Fibroblast of the aortic adventitia (primary cell): ENCODE results near the gene FBXW9. TPM values are rescaled to one million over a fixed set of nuclear protein-coding genes. Genes with fewer than 3 reads are reported as not detected.
A peak's percentile ranks its signal among the peaks of the same experiment; 100 is the strongest.
"Not testable (repeated sequence)": the region's sequence is repeated elsewhere in the genome, so short reads cannot be mapped to it uniquely, and the experiment has no call there.

ENCODE experiments used
- DNase-seq: peaks from one replicate; pipeline ENCODE4 v3.0.0-alpha.2; 2010; ENCODE audit warnings: low read depth
- H3K4me3 ChIP-seq: 2 replicates; pipeline ENCODE4 v1.5.1; 2011; ENCODE audit warnings: low read depth, mild to moderate bottlenecking, control low read depth, low read length, moderate library complexity
- total RNA-seq: library from RNA; depleted of rRNA; stranded (reverse); fragments of >200 nt; gene quantifications from 2 replicates; pipeline ENCODE4 v1.2.3, GENCODE V29; 2012; ENCODE audit warnings: low replicate concordance
- TF ChIP-seq, protein P1 (sequence below): IDR thresholded peaks from 2 replicates; pipeline ENCODE4 v1.5.1; 2011; ENCODE audit warnings: mild to moderate bottlenecking, low read length, control low read depth, inconsistent platforms; ENCODE audit not compliant: insufficient read depth

FBXW9 gene
- total RNA-seq, 1 donor, result 8.9 TPM

DNA sequence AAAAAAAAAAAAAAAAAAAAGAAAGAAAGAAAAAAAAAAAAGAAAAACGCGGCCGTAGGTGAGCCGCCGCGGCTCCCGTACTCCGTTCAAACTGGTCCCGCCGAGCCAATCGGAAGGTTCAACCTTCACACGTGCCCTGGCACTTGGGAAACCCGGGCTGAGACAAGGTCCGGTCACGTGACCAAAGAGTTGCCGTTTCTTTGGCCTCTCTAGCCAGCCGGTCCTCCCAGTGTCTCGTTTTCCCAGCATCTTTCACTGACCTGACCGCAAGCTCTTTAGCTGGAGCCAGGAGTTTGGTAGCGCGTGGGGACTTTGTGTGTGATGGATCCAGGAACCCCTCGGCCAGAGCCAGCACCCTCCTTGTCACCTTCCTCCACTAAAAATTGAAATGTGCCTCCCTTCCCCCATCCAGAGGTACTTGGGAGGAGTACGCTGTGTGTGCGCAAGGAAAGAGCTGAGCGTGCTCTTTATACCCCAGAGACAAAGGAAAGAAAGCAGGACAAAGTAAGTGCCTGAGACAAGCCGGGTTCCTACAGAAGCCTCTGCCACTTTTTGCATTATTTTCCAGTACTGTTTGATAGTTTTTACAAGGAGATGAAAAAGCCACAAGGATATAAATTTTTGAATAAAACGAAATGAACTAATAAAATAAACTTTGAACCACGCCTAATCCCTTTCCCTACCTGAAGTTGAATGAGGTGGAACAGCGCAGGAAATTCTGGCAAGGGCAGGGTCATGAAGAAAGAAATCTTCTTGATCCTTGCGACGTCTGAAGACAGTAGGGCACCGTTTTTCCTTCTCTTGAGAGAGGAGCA, 26.3 kb upstream of the FBXW9 start:
- TF ChIP-seq, protein P1, sequence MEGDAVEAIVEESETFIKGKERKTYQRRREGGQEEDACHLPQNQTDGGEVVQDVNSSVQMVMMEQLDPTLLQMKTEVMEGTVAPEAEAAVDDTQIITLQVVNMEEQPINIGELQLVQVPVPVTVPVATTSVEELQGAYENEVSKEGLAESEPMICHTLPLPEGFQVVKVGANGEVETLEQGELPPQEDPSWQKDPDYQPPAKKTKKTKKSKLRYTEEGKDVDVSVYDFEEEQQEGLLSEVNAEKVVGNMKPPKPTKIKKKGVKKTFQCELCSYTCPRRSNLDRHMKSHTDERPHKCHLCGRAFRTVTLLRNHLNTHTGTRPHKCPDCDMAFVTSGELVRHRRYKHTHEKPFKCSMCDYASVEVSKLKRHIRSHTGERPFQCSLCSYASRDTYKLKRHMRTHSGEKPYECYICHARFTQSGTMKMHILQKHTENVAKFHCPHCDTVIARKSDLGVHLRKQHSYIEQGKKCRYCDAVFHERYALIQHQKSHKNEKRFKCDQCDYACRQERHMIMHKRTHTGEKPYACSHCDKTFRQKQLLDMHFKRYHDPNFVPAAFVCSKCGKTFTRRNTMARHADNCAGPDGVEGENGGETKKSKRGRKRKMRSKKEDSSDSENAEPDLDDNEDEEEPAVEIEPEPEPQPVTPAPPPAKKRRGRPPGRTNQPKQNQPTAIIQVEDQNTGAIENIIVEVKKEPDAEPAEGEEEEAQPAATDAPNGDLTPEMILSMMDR, result no peak
- peak overlapping the region; percentile 84 for H3K4me3 ChIP-seq
- peak; percentile 100 for DNase-seq

DNA sequence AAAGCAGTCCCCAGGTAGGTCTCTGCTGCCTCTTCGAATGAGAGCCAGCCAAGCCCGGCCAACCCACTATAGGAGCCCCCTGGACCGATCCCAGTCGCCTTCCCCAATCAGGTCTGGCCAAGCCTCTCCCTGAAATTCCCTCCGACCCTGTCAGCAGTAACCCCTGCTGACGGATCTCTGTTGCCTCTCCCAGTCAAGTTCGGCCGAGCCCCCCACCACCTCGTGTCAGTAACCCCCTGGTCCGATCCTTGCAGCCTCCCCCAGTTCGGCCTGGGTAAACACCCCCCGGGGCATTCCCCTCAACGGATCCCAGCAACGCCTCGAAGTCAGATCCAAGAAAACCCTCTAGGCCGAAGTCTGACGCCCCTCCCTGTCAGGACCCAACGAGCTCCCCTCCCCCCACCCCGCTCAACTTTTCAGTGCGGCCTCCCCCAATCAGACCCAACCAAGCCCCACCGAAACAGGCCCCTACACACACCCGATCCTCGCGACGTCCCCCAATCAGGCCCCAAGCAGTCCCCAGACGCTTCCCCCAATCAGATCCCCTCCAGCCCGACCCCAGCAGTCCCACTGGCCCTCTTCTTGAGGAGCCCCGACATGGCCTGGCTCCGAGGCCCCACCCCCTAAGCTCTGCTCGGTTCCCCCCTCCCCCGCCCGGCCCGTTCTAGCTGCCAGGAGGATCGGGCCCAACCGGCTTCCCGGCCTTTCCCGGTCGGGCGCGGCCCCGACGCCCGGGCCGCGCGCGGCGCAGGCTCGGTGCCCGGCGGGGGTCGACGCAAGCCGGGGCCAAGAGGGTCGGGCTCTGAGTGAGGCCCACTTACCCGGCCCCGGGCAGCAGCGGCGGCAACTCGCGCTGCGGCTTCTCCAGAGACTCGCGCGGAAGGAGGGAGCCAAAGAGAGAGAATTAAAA, 25.5 kb upstream of the FBXW9 start:
- peak; percentile 66 for DNase-seq
- TF ChIP-seq, protein P1, result no peak
- H3K4me3 ChIP-seq, result peak overlapping the region; percentile 84

DNA sequence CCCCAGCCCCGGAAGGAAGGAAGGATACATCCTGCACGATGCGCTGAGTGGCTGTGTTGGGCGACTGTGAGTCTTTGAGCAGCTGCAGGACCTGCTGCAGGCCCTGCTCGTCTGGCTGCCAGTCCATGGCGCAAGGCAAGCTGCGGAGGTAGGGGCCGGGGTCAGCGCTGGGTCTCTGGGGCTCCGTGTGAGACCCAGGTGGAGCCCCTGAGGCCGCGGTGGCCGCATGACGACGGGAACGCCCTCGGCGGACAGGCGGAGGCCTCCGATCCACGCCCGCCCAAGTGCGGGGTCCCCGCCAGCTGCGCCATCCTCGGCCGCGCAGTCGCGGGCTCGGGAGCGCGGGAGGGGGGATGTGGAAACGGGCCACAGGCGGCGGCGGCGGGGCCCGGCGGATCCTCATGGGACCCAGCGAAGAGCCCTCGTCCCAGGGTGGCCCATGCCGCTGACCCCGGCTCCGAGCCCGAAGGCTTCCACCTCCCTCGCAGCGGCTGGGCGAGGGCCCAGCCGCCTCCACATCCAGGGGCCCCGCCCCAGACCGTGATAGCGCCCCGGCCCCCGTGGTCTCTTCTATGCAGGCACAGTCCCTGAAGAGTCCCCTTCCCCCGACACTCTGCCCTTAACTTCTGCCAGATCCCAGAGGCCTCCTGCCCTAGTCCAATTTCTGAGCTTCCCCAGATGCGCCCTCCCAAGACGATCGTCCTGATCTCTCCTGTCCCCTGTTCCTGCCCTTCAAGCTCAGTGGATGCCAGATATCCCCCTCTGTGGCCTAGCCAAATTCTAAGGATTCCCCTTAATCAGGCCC, 24.6 kb upstream of the FBXW9 start:
- DNase-seq, result peak; percentile 17
- TF ChIP-seq, protein P1, result no peak
- H3K4me3 ChIP-seq, result peak overlapping the region; percentile 84

DNA sequence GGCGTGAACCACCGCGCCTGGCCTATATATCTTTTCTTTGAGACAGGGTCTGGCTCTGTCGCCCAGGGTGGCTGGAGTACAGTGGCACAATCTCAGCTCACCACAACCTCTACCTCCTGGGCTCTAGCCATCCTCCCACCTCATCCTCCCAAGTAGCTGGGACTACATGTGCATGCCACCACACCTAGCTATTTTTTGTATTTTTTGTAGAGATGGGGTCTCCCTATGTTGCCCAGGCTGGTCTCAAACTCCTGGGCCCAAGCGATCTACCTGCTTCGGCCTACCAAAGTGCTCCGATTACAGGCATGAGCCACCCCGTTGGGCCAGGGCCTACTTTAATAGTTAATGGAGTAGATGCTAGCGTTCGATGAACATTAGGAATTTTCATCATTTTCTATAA, 23.9 kb upstream of the FBXW9 start:
- TF ChIP-seq, protein P1, result no peak
- peak overlapping the region; percentile 84 for H3K4me3 ChIP-seq
- no peak for DNase-seq

- DNase-seq, result no peak
- H3K4me3 ChIP-seq, result no peak overlapping the region
These were observed 19.5 kb upstream of the FBXW9 start for GRCh38 chr19:12715929-12716328.

DNA sequence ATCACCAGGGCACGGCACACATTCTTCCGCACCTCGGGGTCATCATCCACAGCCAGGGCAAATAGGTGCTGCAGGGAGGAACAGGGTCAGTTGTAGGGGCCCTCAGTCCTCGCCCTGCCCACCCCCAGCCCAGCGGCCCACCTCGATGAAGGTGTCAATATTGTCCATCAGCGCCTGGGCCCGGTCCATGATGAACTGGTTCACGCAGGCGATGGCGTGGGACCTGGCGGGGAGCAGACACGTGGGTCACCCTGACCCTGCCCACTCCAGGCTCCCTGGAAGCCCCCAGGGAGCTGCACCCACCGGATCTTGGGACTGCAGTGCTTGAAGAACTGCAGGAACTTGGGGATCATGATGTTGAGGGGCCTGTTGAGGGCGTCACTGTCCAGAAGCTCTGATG, 18.7 kb upstream of the FBXW9 start:
- no peak overlapping the region for H3K4me3 ChIP-seq
- DNase-seq, result no peak
- TF ChIP-seq, protein P1, result no peak

More at GRCh38 chr19:12715929-12716328, 19.5 kb upstream of the FBXW9 start:
- TF ChIP-seq, protein P1, result no peak

DNA sequence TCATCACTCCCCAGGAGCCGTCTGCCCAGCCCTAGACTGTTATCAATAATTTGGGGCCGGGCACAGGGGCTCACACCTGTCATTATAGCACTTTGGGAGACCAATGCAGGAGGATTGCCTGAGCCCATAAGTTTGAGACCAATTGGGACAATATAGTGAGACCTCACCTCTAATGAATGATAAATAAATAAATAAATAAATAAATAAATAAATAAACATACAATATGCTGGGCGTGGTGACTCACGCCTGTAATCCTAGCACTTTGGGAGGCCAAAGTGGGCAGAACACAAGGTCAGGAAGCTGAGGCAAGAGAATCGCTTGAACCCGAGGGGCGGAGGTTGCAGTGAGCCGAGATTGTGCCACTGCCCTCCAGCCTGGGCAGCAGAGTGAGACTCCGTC, 16.9 kb upstream of the FBXW9 start:
- not testable (repeated sequence) for DNase-seq, H3K4me3 ChIP-seq

GRCh38 chr19:12712077-12712476, 15.6 kb upstream of the FBXW9 start:
- DNase-seq, H3K4me3 ChIP-seq: not testable (repeated sequence)
